Measurements from ENCODE around the gene PXDN. TPM values are rescaled to one million over a fixed set of nuclear protein-coding genes. Genes with fewer than 3 reads are reported as not detected.

The PXDN gene
- total and polyA plus RNA-seq, 2 of the 13 experiments (the other 11 are each of a cell fraction or from before 2014, with no cell fraction given): not detected

DNA sequence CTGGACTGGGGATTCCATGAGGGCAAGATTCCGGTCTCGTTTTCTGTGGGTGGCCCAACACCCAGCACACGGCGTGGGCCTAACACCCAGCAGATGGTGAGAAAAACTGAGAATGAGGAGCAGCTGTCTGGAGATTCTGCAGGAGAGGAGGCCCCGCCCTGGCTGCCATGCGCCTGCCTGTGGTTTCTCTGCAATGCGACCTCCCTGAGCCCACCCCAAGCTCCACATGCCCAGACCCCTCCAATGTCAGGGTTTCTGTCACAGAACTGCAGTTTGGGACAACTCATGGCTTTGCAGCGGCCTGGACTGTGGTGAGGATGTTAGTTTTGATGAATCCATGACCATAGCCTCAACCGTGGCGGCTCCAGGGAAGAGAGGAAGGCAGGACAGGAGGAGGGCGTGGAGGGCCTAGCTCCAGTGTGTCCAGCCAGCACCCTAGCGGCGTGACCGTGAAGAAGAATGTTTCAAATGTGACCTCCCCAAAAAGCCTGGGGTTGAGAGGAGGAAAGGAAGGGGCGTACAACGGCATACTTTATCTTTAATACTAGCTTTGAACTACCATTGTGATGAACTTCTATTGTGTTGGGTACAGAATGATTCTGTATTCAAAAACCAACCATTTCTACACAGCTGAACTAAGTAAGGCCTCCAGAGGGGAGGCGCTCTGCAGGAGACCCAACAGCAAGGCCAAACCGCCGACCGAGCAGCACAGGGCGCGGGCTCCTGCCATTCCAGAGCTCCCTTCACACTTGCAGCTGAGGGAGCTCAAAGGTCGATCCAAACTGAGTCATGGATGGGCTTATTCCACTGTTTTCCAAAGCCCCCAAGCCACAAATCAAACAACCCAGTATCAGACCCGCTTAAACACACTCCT lies 3.4 kb downstream of the PXDN start:
- 28% methylated on average over 20 of the region's 24 CpGs for WGBS (ENCODE audit: low lambda C conversion rate)
- in situ Hi-C loops (cut with HindIII; ENCODE audit: extremely low pct_ligation_motif_present, low pct_unique_long_range_greater_than_20kb) (no loop called here), intact Hi-C loops (cut with micrococcal nuclease; ENCODE audit: unreplicated experiment) (no loop called here)
- Histone ChIP-seq H3K79me2 (ENCODE audit: insufficient read depth, low read length) (no peaks in the 10 kb centered on the region), H3K4me2 (ENCODE audit: low read depth, low read length) (no peak overlapping the region), H4K20me1 (ENCODE audit: insufficient read depth, low read length) (no peaks in the 10 kb centered on the region), H3K9ac (ENCODE audit: insufficient read depth, low read depth, low read length) (no peak overlapping the region), H3K36me3 (replicated peaks in 1 of 2; ENCODE audit: control insufficient read depth in 1 of 2, insufficient read depth in 2 of 2, low read length in 2 of 2) (no peaks in the 10 kb centered on the region), H3K27ac (ENCODE audit: extremely low read length, insufficient read depth, low read length) (no peak overlapping the region), H3K9me3 (ENCODE audit: low read length) (no peaks in the 10 kb centered on the region), H3K4me3 (replicated peaks in 1 of 3; ENCODE audit: insufficient read depth in 1 of 3, low read depth in 2 of 3, low read length in 3 of 3) (no peak overlapping the region), H3K27me3 (ENCODE audit: control insufficient read depth in 1 of 2, insufficient read depth in 2 of 2, low read length in 2 of 2) (peaks cover 2 to 48% of the 10 kb centered on the region in 2 experiments; a peak in 4 of 5 replicates), H3K4me1 (ENCODE audit: insufficient read depth, low read length) (no peaks in the 10 kb centered on the region), H2AFZ (ENCODE audit: low read length) (no peak overlapping the region)
- FAIRE-seq (no peak), ATAC-seq (no peak), DNase-seq (ENCODE audit: low spot score) (no peak)
- ChIA-PET POLR2A (no interaction called here), CTCF (ENCODE audit: low intra/inter-chr PET ratio, low total read pairs) (no interaction called here)
- BruUV-seq (replicated peaks): no TSS peak
- TF ChIP-seq, protein P1, sequence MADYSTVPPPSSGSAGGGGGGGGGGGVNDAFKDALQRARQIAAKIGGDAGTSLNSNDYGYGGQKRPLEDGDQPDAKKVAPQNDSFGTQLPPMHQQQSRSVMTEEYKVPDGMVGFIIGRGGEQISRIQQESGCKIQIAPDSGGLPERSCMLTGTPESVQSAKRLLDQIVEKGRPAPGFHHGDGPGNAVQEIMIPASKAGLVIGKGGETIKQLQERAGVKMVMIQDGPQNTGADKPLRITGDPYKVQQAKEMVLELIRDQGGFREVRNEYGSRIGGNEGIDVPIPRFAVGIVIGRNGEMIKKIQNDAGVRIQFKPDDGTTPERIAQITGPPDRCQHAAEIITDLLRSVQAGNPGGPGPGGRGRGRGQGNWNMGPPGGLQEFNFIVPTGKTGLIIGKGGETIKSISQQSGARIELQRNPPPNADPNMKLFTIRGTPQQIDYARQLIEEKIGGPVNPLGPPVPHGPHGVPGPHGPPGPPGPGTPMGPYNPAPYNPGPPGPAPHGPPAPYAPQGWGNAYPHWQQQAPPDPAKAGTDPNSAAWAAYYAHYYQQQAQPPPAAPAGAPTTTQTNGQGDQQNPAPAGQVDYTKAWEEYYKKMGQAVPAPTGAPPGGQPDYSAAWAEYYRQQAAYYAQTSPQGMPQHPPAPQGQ (CRISPR knock-in tag; IDR thresholded peaks at IDR 0.05; ENCODE audit: borderline replicate concordance): no peak
- no peak for TF ChIP-seq ZNF839 (CRISPR knock-in tag; IDR thresholded peaks at IDR 0.05; ENCODE audit: borderline replicate concordance)
- TF ChIP-seq, protein P2, sequence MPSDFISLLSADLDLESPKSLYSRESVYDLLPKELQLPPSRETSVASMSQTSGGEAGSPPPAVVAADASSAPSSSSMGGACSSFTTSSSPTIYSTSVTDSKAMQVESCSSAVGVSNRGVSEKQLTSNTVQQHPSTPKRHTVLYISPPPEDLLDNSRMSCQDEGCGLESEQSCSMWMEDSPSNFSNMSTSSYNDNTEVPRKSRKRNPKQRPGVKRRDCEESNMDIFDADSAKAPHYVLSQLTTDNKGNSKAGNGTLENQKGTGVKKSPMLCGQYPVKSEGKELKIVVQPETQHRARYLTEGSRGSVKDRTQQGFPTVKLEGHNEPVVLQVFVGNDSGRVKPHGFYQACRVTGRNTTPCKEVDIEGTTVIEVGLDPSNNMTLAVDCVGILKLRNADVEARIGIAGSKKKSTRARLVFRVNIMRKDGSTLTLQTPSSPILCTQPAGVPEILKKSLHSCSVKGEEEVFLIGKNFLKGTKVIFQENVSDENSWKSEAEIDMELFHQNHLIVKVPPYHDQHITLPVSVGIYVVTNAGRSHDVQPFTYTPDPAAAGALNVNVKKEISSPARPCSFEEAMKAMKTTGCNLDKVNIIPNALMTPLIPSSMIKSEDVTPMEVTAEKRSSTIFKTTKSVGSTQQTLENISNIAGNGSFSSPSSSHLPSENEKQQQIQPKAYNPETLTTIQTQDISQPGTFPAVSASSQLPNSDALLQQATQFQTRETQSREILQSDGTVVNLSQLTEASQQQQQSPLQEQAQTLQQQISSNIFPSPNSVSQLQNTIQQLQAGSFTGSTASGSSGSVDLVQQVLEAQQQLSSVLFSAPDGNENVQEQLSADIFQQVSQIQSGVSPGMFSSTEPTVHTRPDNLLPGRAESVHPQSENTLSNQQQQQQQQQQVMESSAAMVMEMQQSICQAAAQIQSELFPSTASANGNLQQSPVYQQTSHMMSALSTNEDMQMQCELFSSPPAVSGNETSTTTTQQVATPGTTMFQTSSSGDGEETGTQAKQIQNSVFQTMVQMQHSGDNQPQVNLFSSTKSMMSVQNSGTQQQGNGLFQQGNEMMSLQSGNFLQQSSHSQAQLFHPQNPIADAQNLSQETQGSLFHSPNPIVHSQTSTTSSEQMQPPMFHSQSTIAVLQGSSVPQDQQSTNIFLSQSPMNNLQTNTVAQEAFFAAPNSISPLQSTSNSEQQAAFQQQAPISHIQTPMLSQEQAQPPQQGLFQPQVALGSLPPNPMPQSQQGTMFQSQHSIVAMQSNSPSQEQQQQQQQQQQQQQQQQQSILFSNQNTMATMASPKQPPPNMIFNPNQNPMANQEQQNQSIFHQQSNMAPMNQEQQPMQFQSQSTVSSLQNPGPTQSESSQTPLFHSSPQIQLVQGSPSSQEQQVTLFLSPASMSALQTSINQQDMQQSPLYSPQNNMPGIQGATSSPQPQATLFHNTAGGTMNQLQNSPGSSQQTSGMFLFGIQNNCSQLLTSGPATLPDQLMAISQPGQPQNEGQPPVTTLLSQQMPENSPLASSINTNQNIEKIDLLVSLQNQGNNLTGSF (CRISPR knock-in tag; IDR thresholded peaks at IDR 0.05): no peak
- TF ChIP-seq MEIS2 (CRISPR knock-in tag; IDR thresholded peaks at IDR 0.05): no peak
- TF ChIP-seq MZF1 (CRISPR knock-in tag; IDR thresholded peaks at IDR 0.05; ENCODE audit: borderline replicate concordance): no peak
- no peak for TF ChIP-seq ZFP41 (CRISPR knock-in tag; IDR thresholded peaks at IDR 0.05; ENCODE audit: borderline replicate concordance)
- TF ChIP-seq HOXA9 (CRISPR knock-in tag; IDR thresholded peaks at IDR 0.05; ENCODE audit: borderline replicate concordance): no peak
- no peak for TF ChIP-seq SOX13 (IDR thresholded peaks at IDR 0.05)
- TF ChIP-seq SOX13 (CRISPR knock-in tag; conservative IDR thresholded peaks at IDR 0.05 in 1 of 2, IDR thresholded peaks at IDR 0.05 in 1 of 2): no peak
- TF ChIP-seq, protein P3, sequence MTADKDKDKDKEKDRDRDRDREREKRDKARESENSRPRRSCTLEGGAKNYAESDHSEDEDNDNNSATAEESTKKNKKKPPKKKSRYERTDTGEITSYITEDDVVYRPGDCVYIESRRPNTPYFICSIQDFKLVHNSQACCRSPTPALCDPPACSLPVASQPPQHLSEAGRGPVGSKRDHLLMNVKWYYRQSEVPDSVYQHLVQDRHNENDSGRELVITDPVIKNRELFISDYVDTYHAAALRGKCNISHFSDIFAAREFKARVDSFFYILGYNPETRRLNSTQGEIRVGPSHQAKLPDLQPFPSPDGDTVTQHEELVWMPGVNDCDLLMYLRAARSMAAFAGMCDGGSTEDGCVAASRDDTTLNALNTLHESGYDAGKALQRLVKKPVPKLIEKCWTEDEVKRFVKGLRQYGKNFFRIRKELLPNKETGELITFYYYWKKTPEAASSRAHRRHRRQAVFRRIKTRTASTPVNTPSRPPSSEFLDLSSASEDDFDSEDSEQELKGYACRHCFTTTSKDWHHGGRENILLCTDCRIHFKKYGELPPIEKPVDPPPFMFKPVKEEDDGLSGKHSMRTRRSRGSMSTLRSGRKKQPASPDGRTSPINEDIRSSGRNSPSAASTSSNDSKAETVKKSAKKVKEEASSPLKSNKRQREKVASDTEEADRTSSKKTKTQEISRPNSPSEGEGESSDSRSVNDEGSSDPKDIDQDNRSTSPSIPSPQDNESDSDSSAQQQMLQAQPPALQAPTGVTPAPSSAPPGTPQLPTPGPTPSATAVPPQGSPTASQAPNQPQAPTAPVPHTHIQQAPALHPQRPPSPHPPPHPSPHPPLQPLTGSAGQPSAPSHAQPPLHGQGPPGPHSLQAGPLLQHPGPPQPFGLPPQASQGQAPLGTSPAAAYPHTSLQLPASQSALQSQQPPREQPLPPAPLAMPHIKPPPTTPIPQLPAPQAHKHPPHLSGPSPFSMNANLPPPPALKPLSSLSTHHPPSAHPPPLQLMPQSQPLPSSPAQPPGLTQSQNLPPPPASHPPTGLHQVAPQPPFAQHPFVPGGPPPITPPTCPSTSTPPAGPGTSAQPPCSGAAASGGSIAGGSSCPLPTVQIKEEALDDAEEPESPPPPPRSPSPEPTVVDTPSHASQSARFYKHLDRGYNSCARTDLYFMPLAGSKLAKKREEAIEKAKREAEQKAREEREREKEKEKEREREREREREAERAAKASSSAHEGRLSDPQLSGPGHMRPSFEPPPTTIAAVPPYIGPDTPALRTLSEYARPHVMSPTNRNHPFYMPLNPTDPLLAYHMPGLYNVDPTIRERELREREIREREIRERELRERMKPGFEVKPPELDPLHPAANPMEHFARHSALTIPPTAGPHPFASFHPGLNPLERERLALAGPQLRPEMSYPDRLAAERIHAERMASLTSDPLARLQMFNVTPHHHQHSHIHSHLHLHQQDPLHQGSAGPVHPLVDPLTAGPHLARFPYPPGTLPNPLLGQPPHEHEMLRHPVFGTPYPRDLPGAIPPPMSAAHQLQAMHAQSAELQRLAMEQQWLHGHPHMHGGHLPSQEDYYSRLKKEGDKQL (CRISPR knock-in tag; IDR thresholded peaks at IDR 0.05; ENCODE audit: low read depth): no peak
